Measurements from ENCODE around the gene ANKS3. TPM values are rescaled to one million over a fixed set of nuclear protein-coding genes. Genes with fewer than 3 reads are reported as not detected.
A peak's percentile ranks its signal among the peaks of the same experiment; 100 is the strongest.

Gene ANKS3
- total RNA-seq, 4 donors from 2014 or later = 23.3 to 47.8 (median 27.6) TPM

GRCh38 chr16:4769306-4769638 lies 35.2 kb upstream of the ANKS3 start:
- H3K27ac ChIP-seq = peak overlapping the region in 3 of 4 donors; percentile 89 to 95 (median 90)
- H3K27me3 ChIP-seq = no peaks in the 10 kb centered on the region
- peaks cover 0 to 42% (median 21%) of the 10 kb centered on the region in 3 donors for H3K4me1 ChIP-seq
- TF ChIP-seq EP300 (IDR thresholded peaks at IDR 0.05) (no peak), POLR2AphosphoS5 (IDR thresholded peaks at IDR 0.05) (no peak), CTCF (IDR thresholded peaks at IDR 0.05) (no peak), POLR2A (IDR thresholded peaks at IDR 0.05) (no peak)
- H3K9me3 ChIP-seq = no peaks in the 10 kb centered on the region
- ATAC-seq = no peak
- 52 to 58% methylated on average over 6 to 7 of the region's 7 CpGs for WGBS, 2 donors (ENCODE audit: low coverage in 1 of 2)
- peaks cover 0 to 14% of the 10 kb centered on the region in 2 donors for H3K36me3 ChIP-seq
- peak overlapping the region in 1 of 2 donors; percentile 85 for H3K4me3 ChIP-seq

GRCh38 chr16:4768549-4769305 lies 34.7 kb upstream of the ANKS3 start:
- peaks cover 0 to 45% (median 21%) of the 10 kb centered on the region in 3 donors for H3K4me1 ChIP-seq
- peaks cover 0 to 20% of the 10 kb centered on the region in 2 donors for H3K36me3 ChIP-seq
- peak; percentile 66 to 81 for TF ChIP-seq POLR2A (IDR thresholded peaks at IDR 0.05)
- no peak for TF ChIP-seq CTCF (IDR thresholded peaks at IDR 0.05)
- peak; percentile 72 for TF ChIP-seq POLR2AphosphoS5 (IDR thresholded peaks at IDR 0.05)
- peak overlapping the region; percentile 40 to 85 for H3K4me3 ChIP-seq
- H3K27me3 ChIP-seq = no peaks in the 10 kb centered on the region
- peak overlapping the region; percentile 74 to 95 (median 90) for H3K27ac ChIP-seq
- WGBS, 2 donors (ENCODE audit: low coverage in 1 of 2) = 11 to 100% methylated on average over 1 to 8 of the region's 48 CpGs
- H3K9me3 ChIP-seq = no peaks in the 10 kb centered on the region
- peak; percentile 95 for ATAC-seq

- Histone ChIP-seq H3K4me3 (peak overlapping the region; percentile 37 to 85), H3K27me3 (no peaks in the 10 kb centered on the region), H3K36me3 (peaks cover 0 to 27% of the 10 kb centered on the region in 2 donors), H3K9me3 (no peaks in the 10 kb centered on the region), H3K4me1 (peaks cover 0 to 52% (median 21%) of the 10 kb centered on the region in 3 donors), H3K27ac (peak overlapping the region; percentile 74 to 95 (median 90))
- no peak for ATAC-seq
- TF ChIP-seq EP300 (IDR thresholded peaks at IDR 0.05) (no peak), CTCF (IDR thresholded peaks at IDR 0.05) (no peak), POLR2A (IDR thresholded peaks at IDR 0.05) (no peak), POLR2AphosphoS5 (IDR thresholded peaks at IDR 0.05) (no peak)
- WGBS, 2 donors (ENCODE audit: low coverage in 1 of 2) = 47 to 76% methylated on average over 9 to 17 of the region's 17 CpGs
Measured at GRCh38 chr16:4767872-4768548, 33.9 kb upstream of the ANKS3 start.

GRCh38 chr16:4766875-4767628 lies 33.0 kb upstream of the ANKS3 start, which contains the start of gene ZNF500:
TSS of gene ZNF500 (minus strand) at chr16:4767162. CDS start at chr16:4765978, 1,184 bp downstream.
- 29% methylated on average over 2 of the region's 72 CpGs; no CpG with 5 or more reads in 1 of the 2 donors for WGBS, 2 donors (ENCODE audit: low coverage in 1 of 2)
- H3K27me3 ChIP-seq = no peaks in the 10 kb centered on the region
- H3K9me3 ChIP-seq = no peaks in the 10 kb centered on the region
- H3K4me1 ChIP-seq = peaks cover 0 to 60% (median 21%) of the 10 kb centered on the region in 3 donors
- peaks cover 0 to 37% of the 10 kb centered on the region in 2 donors for H3K36me3 ChIP-seq
- peak within 1 kb of the TSS; percentile 75 to 85 for H3K4me3 ChIP-seq
- H3K27ac ChIP-seq = peak within 1 kb of the TSS; percentile 74 to 95 (median 90)
- ATAC-seq = peak; percentile 95
- TF ChIP-seq POLR2A (IDR thresholded peaks at IDR 0.05) = peak; percentile 39 to 46
- TF ChIP-seq POLR2AphosphoS5 (IDR thresholded peaks at IDR 0.05) = peak; percentile 61
- no peak for TF ChIP-seq EP300 (IDR thresholded peaks at IDR 0.05)
- TF ChIP-seq CTCF (IDR thresholded peaks at IDR 0.05) = peak in 1 of 4 experiments; percentile 15
